ENCODE data around the gene HTRA3.
"Not testable (repeated sequence)": the region's sequence is repeated elsewhere in the genome, so short reads cannot be mapped to it uniquely, and the experiment has no call there.

HTRA3 gene

DNA sequence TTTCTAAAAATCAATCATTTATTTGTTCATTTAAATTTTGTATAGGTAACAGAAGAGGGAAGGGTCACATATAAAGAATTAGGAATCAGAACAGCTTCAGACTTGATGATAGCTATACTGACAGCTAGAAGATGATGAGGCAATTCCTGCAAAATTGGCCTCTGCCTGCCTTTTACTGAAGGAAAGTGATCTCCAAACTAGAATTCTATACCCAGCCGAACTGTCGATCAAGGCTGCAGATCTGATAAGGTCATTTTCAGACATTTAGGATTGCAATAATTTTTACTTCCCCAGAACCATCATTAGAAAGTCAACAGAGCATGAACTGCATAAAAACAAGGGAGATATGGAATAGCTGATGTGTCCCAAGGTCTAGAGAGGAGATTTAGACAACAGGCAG lies 66.3 kb downstream of the HTRA3 start:
- peaks cover 23% of the 10 kb centered on the region for H3K9me3 Mint-ChIP-seq
- no peaks in the 10 kb centered on the region for H3K36me3 Mint-ChIP-seq (ENCODE audit: low read depth)
- H3K27me3 Mint-ChIP-seq (ENCODE audit: low read depth): peaks cover 5% of the 10 kb centered on the region

DNA sequence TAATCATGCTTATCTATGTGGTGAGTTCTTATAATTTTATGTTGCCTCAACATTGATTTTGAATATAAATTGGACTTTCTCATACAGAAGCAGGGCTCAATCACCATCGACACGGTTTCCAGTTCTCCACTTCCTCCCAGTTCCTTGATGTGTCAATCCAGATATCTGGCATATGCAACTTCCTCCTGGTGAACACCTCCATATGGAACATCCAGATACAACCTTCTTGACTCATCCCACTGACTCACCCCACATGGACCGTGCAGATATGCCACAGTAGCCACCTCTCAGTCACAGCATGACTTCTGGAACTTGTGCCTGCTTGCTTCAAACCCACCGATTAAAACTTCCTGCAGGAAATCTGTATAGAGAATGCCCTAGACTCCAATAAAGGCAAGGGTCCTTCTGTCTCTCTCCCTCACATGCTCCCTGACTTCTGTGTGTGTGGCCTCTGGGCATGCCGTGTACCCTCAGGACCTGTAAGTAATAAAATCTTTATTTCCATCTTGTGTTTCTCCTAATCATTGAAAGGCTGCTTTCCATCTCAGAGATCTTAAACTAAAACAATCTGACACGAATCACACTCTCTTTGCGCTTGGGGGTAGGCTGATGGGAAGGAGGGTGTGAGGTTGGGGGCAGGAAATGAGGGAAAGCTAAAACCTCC lies 67.0 kb downstream of the HTRA3 start:
- Mint-ChIP-seq H3K9me3 (peaks cover 23% of the 10 kb centered on the region), H3K36me3 (ENCODE audit: low read depth) (no peaks in the 10 kb centered on the region), H3K4me3 (no peak overlapping the region), H3K27ac (no peak overlapping the region), H3K4me1 (peaks cover 29% of the 10 kb centered on the region), H3K27me3 (ENCODE audit: low read depth) (peaks cover 4% of the 10 kb centered on the region)
- TF ChIP-seq, protein P1, sequence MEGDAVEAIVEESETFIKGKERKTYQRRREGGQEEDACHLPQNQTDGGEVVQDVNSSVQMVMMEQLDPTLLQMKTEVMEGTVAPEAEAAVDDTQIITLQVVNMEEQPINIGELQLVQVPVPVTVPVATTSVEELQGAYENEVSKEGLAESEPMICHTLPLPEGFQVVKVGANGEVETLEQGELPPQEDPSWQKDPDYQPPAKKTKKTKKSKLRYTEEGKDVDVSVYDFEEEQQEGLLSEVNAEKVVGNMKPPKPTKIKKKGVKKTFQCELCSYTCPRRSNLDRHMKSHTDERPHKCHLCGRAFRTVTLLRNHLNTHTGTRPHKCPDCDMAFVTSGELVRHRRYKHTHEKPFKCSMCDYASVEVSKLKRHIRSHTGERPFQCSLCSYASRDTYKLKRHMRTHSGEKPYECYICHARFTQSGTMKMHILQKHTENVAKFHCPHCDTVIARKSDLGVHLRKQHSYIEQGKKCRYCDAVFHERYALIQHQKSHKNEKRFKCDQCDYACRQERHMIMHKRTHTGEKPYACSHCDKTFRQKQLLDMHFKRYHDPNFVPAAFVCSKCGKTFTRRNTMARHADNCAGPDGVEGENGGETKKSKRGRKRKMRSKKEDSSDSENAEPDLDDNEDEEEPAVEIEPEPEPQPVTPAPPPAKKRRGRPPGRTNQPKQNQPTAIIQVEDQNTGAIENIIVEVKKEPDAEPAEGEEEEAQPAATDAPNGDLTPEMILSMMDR (IDR thresholded peaks at IDR 0.05; ENCODE audit: unreplicated experiment in 3 of 3): no peak

More for the DNA sequence above, 66.3 kb downstream of the HTRA3 start:
- no peak overlapping the region for H3K27ac Mint-ChIP-seq
- H3K4me1 Mint-ChIP-seq: peaks cover 27% of the 10 kb centered on the region
- TF ChIP-seq, protein P1 (IDR thresholded peaks at IDR 0.05; ENCODE audit: unreplicated experiment in 3 of 3): no peak
- no peak overlapping the region for H3K4me3 Mint-ChIP-seq

DNA sequence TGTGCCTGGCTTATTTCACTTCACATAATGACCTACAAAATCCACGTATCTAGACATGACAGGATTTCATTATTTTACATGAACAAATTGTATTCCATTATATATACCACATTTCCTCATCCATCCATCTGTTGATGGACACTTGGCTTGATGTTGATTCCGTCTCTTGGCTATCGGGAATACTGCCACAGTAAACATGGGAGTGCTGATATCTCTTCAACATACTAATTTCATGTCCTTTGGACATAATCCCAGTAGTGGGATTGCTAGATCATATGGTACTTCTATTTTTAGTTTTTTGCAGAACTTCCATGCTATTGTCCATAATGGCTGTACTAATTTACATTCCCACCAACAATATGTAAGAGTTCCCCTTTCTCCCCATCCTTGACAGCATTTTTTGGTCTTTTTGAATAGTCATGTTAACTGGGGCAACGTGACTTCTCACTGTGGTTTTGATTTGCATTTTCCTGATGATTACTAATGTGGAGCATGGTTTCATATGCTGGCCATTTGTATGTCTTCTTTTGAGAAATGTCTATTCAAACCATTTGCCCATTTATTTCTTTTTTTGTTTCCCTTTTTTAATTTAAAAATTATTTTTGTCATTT lies 68.9 kb downstream of the HTRA3 start:
- no peak overlapping the region for H3K27ac Mint-ChIP-seq
- H3K4me1 Mint-ChIP-seq: peaks cover 39% of the 10 kb centered on the region
- H3K9me3 Mint-ChIP-seq: peaks cover 23% of the 10 kb centered on the region
- TF ChIP-seq, protein P1 (IDR thresholded peaks at IDR 0.05; ENCODE audit: unreplicated experiment in 3 of 3): no peak
- no peak overlapping the region for H3K4me3 Mint-ChIP-seq
- H3K36me3 Mint-ChIP-seq (ENCODE audit: low read depth): no peaks in the 10 kb centered on the region
- no peaks in the 10 kb centered on the region for H3K27me3 Mint-ChIP-seq (ENCODE audit: low read depth)

DNA sequence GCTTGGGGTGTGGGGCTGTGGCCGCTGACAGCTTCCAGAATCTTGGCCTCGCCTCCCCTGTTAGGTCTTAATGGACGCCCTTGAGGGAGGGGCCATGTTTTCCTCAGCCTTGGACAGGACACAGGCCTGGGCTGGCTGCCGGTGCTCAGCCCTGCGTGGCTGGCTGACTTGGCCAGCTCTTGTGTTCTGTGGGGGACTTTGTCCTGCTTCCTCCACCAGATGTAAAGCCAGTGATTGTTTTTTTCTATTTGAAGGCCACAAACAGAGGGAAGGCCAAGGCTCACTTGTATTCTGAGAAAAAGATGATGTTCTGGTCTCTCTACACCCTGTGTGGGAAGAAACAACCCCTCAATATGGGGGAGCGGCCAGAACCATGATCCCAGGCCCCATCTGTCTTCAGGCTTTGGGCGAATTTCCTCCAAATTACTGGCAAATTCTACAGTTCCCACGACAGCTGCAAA lies 71.3 kb downstream of the HTRA3 start:
- Mint-ChIP-seq H3K4me1 (peaks cover 49% of the 10 kb centered on the region), H3K27ac (peak overlapping the region; percentile 53 to 91 (median 91)), H3K4me3 (no peak overlapping the region), H3K36me3 (ENCODE audit: low read depth) (no peaks in the 10 kb centered on the region), H3K9me3 (peaks cover 17% of the 10 kb centered on the region), H3K27me3 (ENCODE audit: low read depth) (peaks cover 13% of the 10 kb centered on the region)
- TF ChIP-seq, protein P1 (IDR thresholded peaks at IDR 0.05; ENCODE audit: unreplicated experiment in 3 of 3): no peak

DNA sequence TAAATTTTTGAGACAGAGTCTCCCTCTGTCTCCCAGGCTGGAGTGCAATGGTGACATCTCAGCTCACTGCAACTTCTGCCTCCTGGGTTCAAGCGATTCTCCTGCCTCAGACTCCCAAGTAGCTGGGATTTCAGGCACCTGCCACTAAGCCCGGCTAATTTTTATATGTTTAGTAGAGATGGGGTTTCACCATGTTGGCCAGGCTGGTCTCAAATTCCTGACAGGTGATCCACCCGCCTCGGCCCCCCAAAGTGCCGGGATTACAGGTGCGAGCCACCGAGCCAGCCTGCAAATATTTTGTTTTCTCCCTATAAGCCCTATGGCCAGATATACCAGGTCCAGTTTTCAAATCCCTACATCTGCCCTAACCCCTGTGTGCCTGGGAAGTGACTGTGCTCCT lies 71.7 kb downstream of the HTRA3 start:
- H3K4me3 Mint-ChIP-seq; H3K36me3 Mint-ChIP-seq (ENCODE audit: low read depth): not testable (repeated sequence)
- H3K9me3 Mint-ChIP-seq: peaks cover 13% of the 10 kb centered on the region
- peaks cover 49% of the 10 kb centered on the region for H3K4me1 Mint-ChIP-seq
- peaks cover 13% of the 10 kb centered on the region for H3K27me3 Mint-ChIP-seq (ENCODE audit: low read depth)
- peak overlapping the region; percentile 53 to 91 (median 91) for H3K27ac Mint-ChIP-seq

DNA sequence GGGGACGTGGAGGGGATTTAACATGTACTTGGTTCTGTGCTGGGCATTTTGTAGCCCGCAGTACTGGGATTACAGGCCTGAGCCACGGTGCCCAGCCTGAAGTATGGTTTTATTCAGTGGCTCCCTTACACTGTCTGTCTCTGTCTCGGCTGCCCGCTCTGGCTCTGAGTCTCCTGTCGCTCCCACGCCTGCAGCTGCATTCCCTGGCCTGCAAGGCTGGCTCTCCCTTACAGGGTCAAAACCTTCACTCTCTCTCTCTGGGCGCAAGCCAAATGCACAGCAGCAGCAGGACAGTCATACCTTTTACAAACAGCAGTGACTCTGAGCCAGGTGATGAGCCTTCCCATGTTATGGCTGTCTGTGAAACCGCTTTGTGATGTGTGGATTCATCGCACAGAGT lies 72.1 kb downstream of the HTRA3 start:
- Mint-ChIP-seq H3K27ac (peak overlapping the region; percentile 53 to 91 (median 91)), H3K4me3 (peak overlapping the region in 1 of 3 experiments; percentile 9), H3K36me3 (ENCODE audit: low read depth) (no peaks in the 10 kb centered on the region), H3K27me3 (ENCODE audit: low read depth) (peaks cover 15% of the 10 kb centered on the region), H3K4me1 (peaks cover 49% of the 10 kb centered on the region), H3K9me3 (peaks cover 10% of the 10 kb centered on the region)
- TF ChIP-seq, protein P1 (IDR thresholded peaks at IDR 0.05; ENCODE audit: unreplicated experiment in 3 of 3): no peak

Measured in nephron (organoid).